ENCODE results near the gene HSD17B14. TPM values are rescaled to one million over a fixed set of nuclear protein-coding genes. Genes with fewer than 3 reads are reported as not detected.

Gene HSD17B14
- total and polyA plus RNA-seq, 9 of the 15 experiments (the other 6 are each of a cell fraction or from before 2014, with no cell fraction given) = 0.16 TPM; not detected in 8

DNA sequence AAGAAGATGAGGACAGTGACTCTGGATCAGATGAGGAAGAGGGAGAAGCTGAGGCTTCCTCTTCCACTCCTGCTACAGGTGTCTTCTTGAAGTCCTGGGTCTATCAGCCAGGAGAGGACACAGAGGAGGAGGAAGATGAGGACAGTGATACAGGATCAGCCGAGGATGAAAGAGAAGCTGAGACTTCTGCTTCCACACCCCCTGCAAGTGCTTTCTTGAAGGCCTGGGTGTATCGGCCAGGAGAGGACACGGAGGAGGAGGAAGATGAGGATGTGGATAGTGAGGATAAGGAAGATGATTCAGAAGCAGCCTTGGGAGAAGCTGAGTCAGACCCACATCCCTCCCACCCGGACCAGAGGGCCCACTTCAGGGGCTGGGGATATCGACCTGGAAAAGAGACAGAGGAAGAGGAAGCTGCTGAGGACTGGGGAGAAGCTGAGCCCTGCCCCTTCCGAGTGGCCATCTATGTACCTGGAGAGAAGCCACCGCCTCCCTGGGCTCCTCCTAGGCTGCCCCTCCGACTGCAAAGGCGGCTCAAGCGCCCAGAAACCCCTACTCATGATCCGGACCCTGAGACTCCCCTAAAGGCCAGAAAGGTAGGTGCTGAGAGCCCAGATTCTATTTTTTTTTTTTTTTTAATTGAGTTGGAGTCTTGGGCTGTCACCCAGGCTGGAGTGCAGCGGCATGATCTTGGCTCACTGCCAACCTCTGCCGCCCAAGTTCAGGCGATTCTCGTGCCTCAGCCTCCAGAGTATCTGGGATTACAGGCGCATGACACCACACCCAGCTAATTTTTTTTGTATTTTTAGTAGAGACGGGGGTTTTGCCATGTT is 38.2 kb upstream of the HSD17B14 start:
- Histone ChIP-seq H3K4me1 (replicated peaks in 1 of 2; ENCODE audit: control insufficient read depth in 2 of 2, insufficient read depth in 2 of 2, low read length in 2 of 2) (peaks cover 18 to 39% of the 10 kb centered on the region in 2 experiments), H3K4me2 (ENCODE audit: insufficient read depth, low read length) (peak overlapping the region; percentile 95), H3K27me3 (ENCODE audit: control insufficient read depth in 2 of 2, insufficient read depth in 2 of 2, low read length in 2 of 2) (no peaks in the 10 kb centered on the region), H4K20me1 (replicated peaks; ENCODE audit: control insufficient read depth, insufficient read depth, low read length) (peaks cover 37% of the 10 kb centered on the region), H3K4me3 (peak overlapping the region; percentile 87), H3K9ac (ENCODE audit: insufficient read depth in 1 of 2, low read depth in 2 of 2, low read length in 2 of 2) (peak overlapping the region; percentile 91 to 92), H3K79me2 (ENCODE audit: control insufficient read depth, insufficient read depth, low read length) (peaks cover 56% of the 10 kb centered on the region), H3K9me3 (replicated peaks; ENCODE audit: control insufficient read depth, insufficient read depth, low read depth, low read length) (no peaks in the 10 kb centered on the region), H2AFZ (ENCODE audit: low read depth, low read length) (no peak overlapping the region), H3K9me1 (ENCODE audit: control insufficient read depth, insufficient read depth, low read length) (no peaks in the 10 kb centered on the region), H3K27ac (ENCODE audit: extremely low read depth, low read depth, low read length) (peak overlapping the region; percentile 94), H3K36me3 (ENCODE audit: control insufficient read depth, insufficient read depth, low read length) (peaks cover 42% of the 10 kb centered on the region)
- ChIA-PET CTCF (ENCODE audit: low intra/inter-chr PET ratio) (interaction anchor here (0.6 to 1.1 kb wide), 2 partner anchors 97 to 147 kb away, joined by 3 to 4 read pairs; no protein-coding TSS in a partner anchor), POLR2A (interaction anchor here (0.5 to 12.2 kb wide), 33 partner anchors 10 to 717 kb away, joined by 3 to 439 read pairs (median 5); partner anchors contain the start of genes BAX, BCAT2, FTL and GYS1)
- peak; percentile 38 to 77 (median 52) for DNase-seq (ENCODE audit: extremely low read depth in 1 of 4, low spot score in 3 of 4)
- BruUV-seq (replicated peaks) = no TSS peak
- in situ Hi-C loops (cut with MboI) (loop anchor here (10.0 kb wide), 1 partner anchor 90 kb away; the partner anchor contains the start of gene FTL), intact Hi-C loops (cut with micrococcal nuclease) (no loop called here)
- ATAC-seq = no peak
- WGBS (ENCODE audit: insufficient coverage, low coverage, missing lambda C conversion rate) = 2% methylated on average over 16 of the region's 17 CpGs
- FAIRE-seq = peak; percentile 74
- TF ChIP-seq CBFA2T3 (IDR thresholded peaks at IDR 0.05) = peak; percentile 71
- peak; percentile 17 for TF ChIP-seq AFF4 (CRISPR knock-in tag; IDR thresholded peaks at IDR 0.05)
- TF ChIP-seq JUNB (CRISPR knock-in tag; conservative IDR thresholded peaks at IDR 0.05) = peak; percentile 13; the same call in 1 of the 2 replicates
- 0 out of 4 replicates have a peak, but pooled peaks of 1 of the 2 experiments have one; percentile 11 for TF ChIP-seq MAZ (CRISPR knock-in tag; conservative IDR thresholded peaks at IDR 0.05 in 1 of 2, IDR thresholded peaks at IDR 0.05 in 1 of 2)
- TF ChIP-seq ZBTB8A (IDR thresholded peaks at IDR 0.05; ENCODE audit: partially characterized antibody) = no peak
- TF ChIP-seq, protein P1, sequence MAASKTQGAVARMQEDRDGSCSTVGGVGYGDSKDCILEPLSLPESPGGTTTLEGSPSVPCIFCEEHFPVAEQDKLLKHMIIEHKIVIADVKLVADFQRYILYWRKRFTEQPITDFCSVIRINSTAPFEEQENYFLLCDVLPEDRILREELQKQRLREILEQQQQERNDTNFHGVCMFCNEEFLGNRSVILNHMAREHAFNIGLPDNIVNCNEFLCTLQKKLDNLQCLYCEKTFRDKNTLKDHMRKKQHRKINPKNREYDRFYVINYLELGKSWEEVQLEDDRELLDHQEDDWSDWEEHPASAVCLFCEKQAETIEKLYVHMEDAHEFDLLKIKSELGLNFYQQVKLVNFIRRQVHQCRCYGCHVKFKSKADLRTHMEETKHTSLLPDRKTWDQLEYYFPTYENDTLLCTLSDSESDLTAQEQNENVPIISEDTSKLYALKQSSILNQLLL (CRISPR knock-in tag; IDR thresholded peaks at IDR 0.05; ENCODE audit: borderline replicate concordance) = no peak
- TF ChIP-seq ZMIZ1 (IDR thresholded peaks at IDR 0.05; ENCODE audit: low read depth in 2 of 2, low read length in 2 of 2) = no peak; a peak in 1 of 4 replicates
- peak; percentile 34 for TF ChIP-seq HMGN3 (IDR thresholded peaks at IDR 0.05; ENCODE audit: borderline replicate concordance, extremely low read depth, insufficient read length, low read depth, low read length)
- peak; percentile 75; the same call in 1 of the 2 replicates for TF ChIP-seq MECOM (CRISPR knock-in tag; IDR thresholded peaks at IDR 0.05)

Data from K562 (cell line).